ENCODE measurements around the gene BLID. TPM values are rescaled to one million over a fixed set of nuclear protein-coding genes. Genes with fewer than 3 reads are reported as not detected.

Gene BLID
- total and polyA plus RNA-seq, 10 of the 15 experiments (the other 5 are each of a cell fraction or from before 2014, with no cell fraction given), result not detected

- H3K9ac ChIP-seq (ENCODE audit: control insufficient read depth, insufficient read depth, low read length), result no peak overlapping the region
- intact Hi-C loops (cut with micrococcal nuclease; ENCODE audit: unreplicated experiment) (no loop called here), in situ Hi-C loops (cut with MboI) (no loop called here)
- FAIRE-seq, result no peak
- no peak for DNase-seq (ENCODE audit: low read depth, low spot score)
- H3K36me3 ChIP-seq (ENCODE audit: control insufficient read depth in 2 of 2, insufficient read depth in 2 of 2, low read length in 1 of 2), result no peaks in the 10 kb centered on the region
- no peaks in the 10 kb centered on the region; the same call in 2 of the 3 replicates for H3K9me3 ChIP-seq (replicated peaks; ENCODE audit: control insufficient read depth, insufficient read depth, low read length)
- ChIA-PET RAD21 (ENCODE audit: unreplicated experiment) (no interaction called here), SMC1A (ENCODE audit: uncharacterized antibody, unreplicated experiment) (no interaction called here), POLR2A (no interaction called here), CTCF (interaction anchor here (0.6 kb wide), 1 partner anchor 149 kb away, joined by 3 read pairs; no protein-coding TSS in a partner anchor)
- H3K4me3 ChIP-seq, result no peak overlapping the region
- no TSS peak for BruUV-seq (replicated peaks)
- H3K27me3 ChIP-seq (replicated peaks in 1 of 2; ENCODE audit: control insufficient read depth in 2 of 2, insufficient read depth in 2 of 2, low read length in 1 of 2), result peaks cover 0 to 14% of the 10 kb centered on the region in 2 experiments; a peak in 3 of 4 replicates
- H3K4me1 ChIP-seq (ENCODE audit: control insufficient read depth, insufficient read depth, low read length), result no peaks in the 10 kb centered on the region
- H3K27ac ChIP-seq (ENCODE audit: control insufficient read depth, insufficient read depth), result no peak overlapping the region
- WGBS (ENCODE audit: insufficient coverage, insufficient replicate concordance, low lambda C conversion rate, missing lambda C conversion rate), result 24% methylated on average over 9 of the region's 11 CpGs
- no peaks in the 10 kb centered on the region for H3K79me2 ChIP-seq (ENCODE audit: control insufficient read depth, insufficient read depth, low read length)
- H3K4me2 ChIP-seq (ENCODE audit: control insufficient read depth, insufficient read depth), result no peak overlapping the region
- no peak for ATAC-seq
- no peak overlapping the region for H2AFZ ChIP-seq (ENCODE audit: control insufficient read depth, low read depth, low read length)
- no peaks in the 10 kb centered on the region for H4K20me1 ChIP-seq (ENCODE audit: control insufficient read depth, insufficient read depth)
- TF ChIP-seq SIX5 (IDR thresholded peaks at IDR 0.05; ENCODE audit: low read depth, low read length, severe bottlenecking) (no peak), HSF1 (IDR thresholded peaks at IDR 0.05; ENCODE audit: low read depth, low read length) (no peak), PKNOX1 (IDR thresholded peaks at IDR 0.05) (no peak), EZH2 (IDR thresholded peaks at IDR 0.05; ENCODE audit: borderline replicate concordance, control insufficient read depth, low read depth, low read length) (no peak), SP1 (IDR thresholded peaks at IDR 0.05; ENCODE audit: low read depth, low read length) (no peak), POU2F2 (IDR thresholded peaks at IDR 0.05; ENCODE audit: borderline replicate concordance, low read depth, low read length) (no peak), STAT1 (conservative IDR thresholded peaks at IDR 0.05) (no peak), SPI1 (IDR thresholded peaks at IDR 0.05; ENCODE audit: borderline replicate concordance, insufficient read depth, low read depth, low read length) (no peak), SKIL (IDR thresholded peaks at IDR 0.05; ENCODE audit: low read depth, poor library complexity, severe bottlenecking) (no peak), BCL3 (IDR thresholded peaks at IDR 0.05; ENCODE audit: borderline replicate concordance, insufficient read depth, low read depth, low read length, poor library complexity, severe bottlenecking) (no peak), MTA2 (IDR thresholded peaks at IDR 0.05; ENCODE audit: low read depth) (no peak), FOS (IDR thresholded peaks at IDR 0.05; ENCODE audit: borderline replicate concordance, extremely low read depth, insufficient read length) (no peak), MYB (IDR thresholded peaks at IDR 0.05; ENCODE audit: borderline replicate concordance, low read depth, low read length) (no peak), TARDBP (IDR thresholded peaks at IDR 0.05; ENCODE audit: borderline replicate concordance) (no peak), USF1 (IDR thresholded peaks at IDR 0.05; ENCODE audit: borderline replicate concordance, extremely low read length, insufficient read depth, low read depth, low read length) (no peak), NFXL1 (IDR thresholded peaks at IDR 0.05; ENCODE audit: borderline replicate concordance) (no peak), NR2F1 (conservative IDR thresholded peaks at IDR 0.05) (no peak)
Observed at GRCh38 chr11:122097419-122098001, 18.5 kb downstream of the BLID start.
